ENCODE results near the gene USP25.

- TF ChIP-seq EZH2 (IDR thresholded peaks at IDR 0.05) (no peak), POLR2AphosphoS5 (IDR thresholded peaks at IDR 0.05; ENCODE audit: borderline replicate concordance, low read depth, low read length) (no peak)
These were observed 42.9 kb downstream of the USP25 start for GRCh38 chr21:15772654-15773053.
